ENCODE data around the gene LRR1.
A peak's percentile ranks its signal among the peaks of the same experiment; 100 is the strongest.
"Not testable (repeated sequence)": the region's sequence is repeated elsewhere in the genome, so short reads cannot be mapped to it uniquely, and the experiment has no call there.

LRR1 gene

DNA sequence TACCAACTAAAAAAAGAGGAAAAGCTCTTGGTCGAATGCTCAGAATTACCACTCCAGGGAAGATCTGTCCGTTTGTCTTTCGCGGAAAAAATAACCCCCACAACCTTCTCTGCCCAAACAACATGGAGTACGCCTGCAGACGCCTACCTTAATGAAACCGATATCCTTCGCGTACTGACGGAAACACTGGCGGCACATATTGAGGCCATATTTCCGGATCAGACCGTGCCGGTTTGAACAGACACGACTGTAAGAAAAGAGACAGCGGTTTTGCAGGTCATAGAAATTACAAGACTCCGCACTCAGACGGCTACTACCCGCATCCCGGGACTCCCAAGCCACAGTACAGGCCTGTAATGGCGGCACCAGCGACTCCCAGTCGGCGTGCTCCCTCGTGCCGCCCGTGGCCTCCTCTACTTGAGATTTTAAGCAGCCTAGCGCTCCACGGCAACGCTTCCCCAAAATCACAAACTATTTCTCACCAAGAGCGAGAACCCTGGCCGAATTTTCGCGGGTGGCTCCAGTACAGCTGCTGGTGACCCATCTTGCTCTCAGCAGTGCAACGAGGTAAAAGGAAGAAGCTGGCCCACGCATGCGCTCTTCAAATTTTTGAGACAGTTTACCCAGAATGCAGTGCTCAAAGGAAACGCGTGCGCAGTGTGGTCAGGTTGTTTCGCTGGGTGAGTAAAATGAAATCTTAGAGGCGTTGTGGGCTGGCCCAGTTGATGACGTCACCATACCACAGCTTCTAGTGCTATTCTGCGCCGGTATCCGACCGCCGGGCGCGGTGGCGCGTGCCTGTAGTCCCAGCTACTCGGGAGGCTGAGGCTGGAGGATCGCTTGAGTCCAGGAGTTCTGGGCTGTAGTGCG, 12.7 kb upstream of the LRR1 start, which contains the start of gene RPS29:
TSS of gene RPS29 (minus strand) at position 578 of the 870 bp plus-strand sequence. CDS start at position 544, 34 bp downstream.
- peak; percentile 99 for DNase-seq (ENCODE audit: low spot score)

GRCh38 chr14:49586673-49587460, 11.9 kb upstream of the LRR1 start:
- peak; percentile 76 for DNase-seq (ENCODE audit: low spot score)

DNA sequence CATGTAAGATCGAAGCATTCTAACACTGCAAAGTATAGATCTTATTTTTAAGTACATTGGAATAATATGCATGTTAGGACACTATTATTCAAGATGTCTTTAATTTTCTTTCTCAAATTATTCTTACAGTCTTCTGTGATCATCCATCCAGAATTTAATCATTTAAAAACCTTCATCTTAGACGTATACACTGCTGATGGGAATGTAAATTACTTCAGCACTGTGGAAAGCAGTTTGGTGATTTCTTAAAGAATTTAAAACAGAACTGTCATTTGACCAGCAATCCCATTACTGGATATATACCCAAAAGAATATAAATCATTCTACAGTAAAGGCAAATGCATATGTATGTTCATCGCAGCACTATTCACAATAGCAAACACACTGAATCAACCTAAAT, 9.4 kb upstream of the LRR1 start:
- DNase-seq (ENCODE audit: low spot score), result no peak

DNA sequence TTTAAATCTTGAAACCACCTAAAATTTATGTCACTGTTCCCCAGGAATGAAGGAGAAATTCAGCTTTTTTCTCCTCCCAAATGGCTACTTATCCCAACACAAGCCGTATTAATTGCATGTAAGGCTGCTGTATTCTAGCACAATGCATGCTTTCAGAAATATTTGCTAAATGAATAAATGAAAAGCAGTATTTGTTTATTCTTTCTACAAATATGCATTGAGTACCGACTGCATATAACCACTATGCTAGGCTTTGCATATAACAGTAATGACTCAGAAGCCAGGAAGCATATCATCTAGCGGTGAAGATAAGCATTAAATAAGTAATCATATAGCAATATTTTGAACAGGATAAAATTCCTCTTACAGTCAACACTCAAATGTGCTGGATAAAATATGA, 5.7 kb upstream of the LRR1 start:
- no peak for DNase-seq (ENCODE audit: low spot score)

- DNase-seq (ENCODE audit: low spot score), result no peak
Observed at GRCh38 chr14:49594347-49595091, 4.2 kb upstream of the LRR1 start.

- no peak for DNase-seq (ENCODE audit: low spot score)
Observed at GRCh38 chr14:49598189-49598484, 603 bp upstream of the LRR1 start.

DNA sequence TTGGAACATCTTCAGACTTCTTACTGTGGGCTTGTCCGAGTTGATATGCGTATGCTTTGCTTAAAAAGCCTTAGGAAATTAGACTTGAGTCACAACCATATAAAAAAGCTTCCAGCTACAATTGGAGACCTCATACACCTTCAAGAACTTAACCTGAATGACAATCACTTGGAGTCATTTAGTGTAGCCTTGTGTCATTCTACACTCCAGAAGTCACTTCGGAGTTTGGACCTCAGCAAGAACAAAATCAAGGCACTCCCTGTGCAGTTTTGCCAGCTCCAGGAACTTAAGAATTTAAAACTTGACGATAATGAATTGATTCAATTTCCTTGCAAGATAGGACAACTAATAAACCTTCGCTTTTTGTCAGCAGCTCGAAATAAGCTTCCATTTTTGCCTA, 8.8 kb downstream of the LRR1 start:
- DNase-seq (ENCODE audit: low spot score), result no peak

GRCh38 chr14:49612251-49612650, 13.5 kb downstream of the LRR1 start:
- no peak for DNase-seq (ENCODE audit: low spot score)

GRCh38 chr14:49612671-49613070, 13.9 kb downstream of the LRR1 start:
- no peak for DNase-seq (ENCODE audit: low spot score)

DNA sequence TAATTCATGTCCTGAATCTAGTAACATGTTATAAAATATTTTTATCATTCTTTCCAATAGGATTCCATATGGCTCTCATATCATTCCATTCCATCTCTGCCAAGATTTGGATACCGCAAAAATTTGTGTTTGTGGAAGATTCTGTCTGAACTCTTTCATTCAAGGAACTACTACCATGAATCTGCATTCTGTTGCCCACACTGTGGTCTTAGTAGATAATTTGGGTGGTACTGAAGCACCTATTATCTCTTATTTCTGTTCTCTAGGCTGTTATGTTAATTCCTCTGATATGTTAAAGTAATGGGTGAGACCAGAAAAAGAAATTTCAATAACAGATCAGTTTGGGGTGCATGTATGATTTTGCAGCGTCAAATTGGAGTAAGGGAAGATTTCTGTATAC, 15.5 kb downstream of the LRR1 start:
- DNase-seq (ENCODE audit: low spot score), result no peak

- DNase-seq (ENCODE audit: low spot score), result no peak
Observed at GRCh38 chr14:49615776-49616175, 17.0 kb downstream of the LRR1 start.

DNA sequence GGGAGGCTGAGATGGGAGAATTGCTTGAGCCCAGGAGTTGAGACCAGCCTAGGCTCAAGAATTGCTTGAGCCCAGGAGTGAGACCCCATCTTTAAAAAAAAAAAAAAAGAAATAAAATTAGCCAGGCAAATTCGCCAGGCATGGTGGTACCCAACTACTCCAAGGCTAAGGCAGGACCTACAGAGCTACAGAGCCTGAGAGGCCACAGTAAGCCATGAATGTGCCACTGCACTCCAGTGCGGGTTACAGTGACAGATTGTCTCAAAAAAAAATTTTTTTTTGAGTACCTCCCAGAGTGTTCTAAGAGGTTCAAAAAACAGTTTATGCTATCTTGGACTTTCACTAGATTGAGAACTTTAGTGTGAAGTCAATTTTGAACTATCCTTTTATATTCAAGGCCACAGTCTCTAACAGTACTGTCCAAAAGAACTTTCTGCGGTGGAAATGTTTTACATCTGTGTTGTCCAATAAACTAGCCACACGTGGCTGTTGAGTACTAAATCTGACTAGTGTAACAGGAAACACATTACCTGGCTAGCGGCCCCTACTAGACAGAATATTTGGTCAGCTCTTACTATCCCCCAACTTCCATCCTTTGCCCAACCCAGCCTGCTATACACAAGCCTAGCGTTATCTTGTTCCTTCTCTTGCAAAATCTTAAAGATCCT, 19.2 kb downstream of the LRR1 start:
- DNase-seq (ENCODE audit: low spot score), result no peak

- not testable (repeated sequence) for DNase-seq (ENCODE audit: low spot score)
Observed at GRCh38 chr14:49619273-49619672, 20.5 kb downstream of the LRR1 start.

DNA sequence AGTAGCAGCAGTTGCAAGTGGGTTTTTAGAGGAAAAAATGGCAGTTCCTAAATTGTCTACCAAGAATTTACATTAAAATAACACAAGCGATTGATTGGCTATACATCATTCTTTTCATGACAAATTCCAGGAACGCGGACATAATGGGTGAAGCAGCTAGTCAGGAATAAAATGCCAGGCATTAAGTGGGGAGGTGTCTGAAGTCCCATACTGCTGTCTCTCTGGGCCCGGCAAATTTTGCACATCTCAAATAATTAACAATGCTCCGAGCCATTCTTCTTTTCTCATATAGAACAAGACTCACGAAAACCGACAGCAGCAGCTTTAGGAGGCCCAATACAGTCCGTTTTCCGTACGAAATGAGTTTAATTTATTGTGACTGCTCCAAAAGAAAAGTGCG, 21.0 kb downstream of the LRR1 start:
- DNase-seq (ENCODE audit: low spot score), result no peak

DNA sequence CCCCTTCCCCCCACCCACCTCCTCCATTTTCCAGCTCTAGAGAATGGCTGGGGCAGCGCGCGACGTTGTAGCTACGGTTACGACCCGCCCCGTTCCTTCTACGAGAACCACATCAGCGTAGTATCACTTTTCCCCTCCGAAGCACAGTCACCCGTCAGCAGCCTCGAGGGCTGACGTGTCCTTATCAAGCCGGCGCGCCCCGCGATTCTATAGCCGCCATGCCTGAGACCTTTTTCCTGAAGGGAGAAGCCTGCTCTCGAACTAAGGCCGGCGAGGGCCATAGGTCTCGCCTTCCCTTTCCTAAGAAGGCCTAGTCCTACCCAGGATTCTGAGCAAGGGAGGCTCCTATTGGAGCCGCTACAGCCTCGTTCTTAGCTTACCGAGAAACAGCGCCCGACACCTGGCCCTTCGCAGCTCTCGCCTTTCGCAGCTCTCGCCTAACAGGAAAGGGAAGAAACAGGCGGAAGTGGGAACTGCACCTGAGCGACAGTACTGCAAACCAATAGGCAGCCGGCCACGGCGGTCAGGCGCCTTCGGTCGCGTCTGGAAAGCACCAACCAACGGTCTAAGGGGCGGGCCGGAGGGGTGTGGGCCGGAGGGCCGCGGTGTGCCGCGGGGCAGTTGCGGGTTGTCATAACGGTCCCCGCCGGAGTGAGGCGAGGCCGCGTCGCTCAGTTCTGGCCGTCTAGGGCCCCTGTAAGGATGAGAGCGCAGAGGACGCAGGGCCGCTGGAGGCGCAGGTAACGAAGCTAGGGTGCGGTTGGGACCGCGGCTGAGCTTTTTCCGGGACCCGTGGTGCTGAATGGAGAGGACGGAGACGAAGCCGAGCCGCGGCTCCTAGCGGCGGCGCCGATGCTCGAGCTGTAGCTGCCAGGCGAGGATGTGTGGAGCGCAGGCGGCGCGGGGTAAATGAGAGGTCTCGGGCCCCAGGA, 21.7 kb downstream of the LRR1 start, which contains the start of the genes MGAT2 and RPL36AL:
TSS of gene MGAT2 (plus strand) at position 618 of the 932 bp plus-strand sequence. CDS start 470 bp downstream, outside the sequence.
TSS of gene RPL36AL (minus strand) at position 445 of the 932 bp plus-strand sequence. CDS start 1,522 bp downstream, outside the sequence.
- DNase-seq (ENCODE audit: low spot score), result peak; percentile 97

DNA sequence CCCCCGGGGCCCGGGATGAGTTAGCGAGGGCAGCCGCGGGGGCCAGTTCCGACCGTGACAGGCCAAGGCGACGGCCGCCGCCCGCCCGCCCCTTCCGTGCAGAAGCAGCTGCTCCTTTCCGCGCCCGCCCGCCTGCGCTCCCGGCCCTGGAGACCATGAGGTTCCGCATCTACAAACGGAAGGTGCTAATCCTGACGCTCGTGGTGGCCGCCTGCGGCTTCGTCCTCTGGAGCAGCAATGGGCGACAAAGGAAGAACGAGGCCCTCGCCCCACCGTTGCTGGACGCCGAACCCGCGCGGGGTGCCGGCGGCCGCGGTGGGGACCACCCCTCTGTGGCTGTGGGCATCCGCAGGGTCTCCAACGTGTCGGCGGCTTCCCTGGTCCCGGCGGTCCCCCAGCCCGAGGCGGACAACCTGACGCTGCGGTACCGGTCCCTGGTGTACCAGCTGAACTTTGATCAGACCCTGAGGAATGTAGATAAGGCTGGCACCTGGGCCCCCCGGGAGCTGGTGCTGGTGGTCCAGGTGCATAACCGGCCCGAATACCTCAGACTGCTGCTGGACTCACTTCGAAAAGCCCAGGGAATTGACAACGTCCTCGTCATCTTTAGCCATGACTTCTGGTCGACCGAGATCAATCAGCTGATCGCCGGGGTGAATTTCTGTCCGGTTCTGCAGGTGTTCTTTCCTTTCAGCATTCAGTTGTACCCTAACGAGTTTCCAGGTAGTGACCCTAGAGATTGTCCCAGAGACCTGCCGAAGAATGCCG, 22.6 kb downstream of the LRR1 start:
- peak; percentile 60 for DNase-seq (ENCODE audit: low spot score)

- no peak for DNase-seq (ENCODE audit: low spot score)
Observed at GRCh38 chr14:49622022-49622607, 23.4 kb downstream of the LRR1 start.

- no peak for DNase-seq (ENCODE audit: low spot score)
Observed at GRCh38 chr14:49623387-49623786, 24.6 kb downstream of the LRR1 start.

All from SK-N-DZ (cell line).